ENCODE results near the gene LAMA1. TPM values are rescaled to one million over a fixed set of nuclear protein-coding genes. Genes with fewer than 3 reads are reported as not detected.
A peak's percentile ranks its signal among the peaks of the same experiment; 100 is the strongest.

The LAMA1 gene
- total RNA-seq, 1 donor from 2014 or later = 1.4 TPM

DNA sequence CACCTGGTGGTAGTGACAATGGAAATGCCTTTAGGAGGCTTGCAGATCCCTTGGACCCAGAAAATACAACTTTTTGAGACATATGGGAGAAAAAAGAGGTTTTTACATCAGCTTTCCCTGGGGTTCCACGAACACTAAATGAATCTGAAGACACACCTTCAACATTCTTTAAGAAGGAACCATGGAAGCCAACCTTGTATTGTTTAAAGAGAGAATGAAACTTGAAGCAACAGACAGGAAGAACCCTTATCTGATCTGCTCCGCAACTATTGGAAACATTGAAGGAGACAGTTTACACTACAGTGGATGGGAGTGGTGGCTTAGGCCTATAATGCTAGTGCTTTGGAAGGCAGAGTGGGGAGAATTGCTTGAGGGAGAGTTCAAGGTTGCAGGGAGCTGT lies 190.4 kb downstream of the LAMA1 start:
- peak; percentile 30 for ATAC-seq
- DNase-seq = no peak
- intact Hi-C loops (cut with DNase I) = no loop called here

GRCh38 chr18:6923220-6923619 lies 194.4 kb downstream of the LAMA1 start:
- no peaks in the 10 kb centered on the region for H3K4me1 ChIP-seq
- no peak overlapping the region for H3K27ac ChIP-seq
- no peak for ATAC-seq
- no peaks in the 10 kb centered on the region for H3K27me3 ChIP-seq
- no peak for DNase-seq
- H3K36me3 ChIP-seq = no peaks in the 10 kb centered on the region
- H3K4me3 ChIP-seq = no peak overlapping the region
- H3K9me3 ChIP-seq = no peaks in the 10 kb centered on the region
- TF ChIP-seq CTCF (IDR thresholded peaks at IDR 0.05) = no peak
- intact Hi-C loops (cut with DNase I) = no loop called here

More for the DNA sequence above, 190.4 kb downstream of the LAMA1 start:
- Histone ChIP-seq H3K36me3 (no peaks in the 10 kb centered on the region), H3K27me3 (no peaks in the 10 kb centered on the region), H3K27ac (no peak overlapping the region), H3K4me1 (no peaks in the 10 kb centered on the region), H3K4me3 (no peak overlapping the region), H3K9me3 (no peaks in the 10 kb centered on the region)
- TF ChIP-seq CTCF (IDR thresholded peaks at IDR 0.05) = no peak

DNA sequence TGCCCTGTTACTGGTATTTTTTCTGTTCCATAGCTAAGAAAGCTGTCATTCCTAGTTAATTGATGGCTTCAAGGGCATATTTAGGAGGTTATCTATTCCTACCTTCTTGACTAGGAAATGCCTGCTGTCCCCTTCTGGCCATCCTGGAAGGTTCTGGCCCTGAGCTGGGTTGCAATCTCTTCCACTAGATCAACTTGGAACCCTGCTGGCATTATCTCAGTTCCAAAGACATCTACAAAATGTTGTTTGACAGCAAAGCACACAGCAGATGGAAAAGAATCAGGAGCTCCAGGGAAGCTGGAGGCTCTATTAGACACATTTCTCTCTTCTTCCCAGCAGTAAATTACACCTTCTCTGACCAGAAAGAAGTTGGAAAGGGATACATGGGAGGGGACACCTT lies 196.0 kb downstream of the LAMA1 start:
- intact Hi-C loops (cut with DNase I) = no loop called here
- DNase-seq (no peak), ATAC-seq (no peak)
- no peaks in the 10 kb centered on the region for H3K4me1 ChIP-seq
- no peaks in the 10 kb centered on the region for H3K9me3 ChIP-seq
- no peak overlapping the region for H3K4me3 ChIP-seq
- no peaks in the 10 kb centered on the region for H3K27me3 ChIP-seq
- no peaks in the 10 kb centered on the region for H3K36me3 ChIP-seq
- TF ChIP-seq CTCF (IDR thresholded peaks at IDR 0.05) = no peak
- no peak overlapping the region for H3K27ac ChIP-seq

- intact Hi-C loops (cut with DNase I) = no loop called here
- DNase-seq (no peak), ATAC-seq (peak; percentile 82)
- no peak overlapping the region for H3K27ac ChIP-seq
- H3K36me3 ChIP-seq = no peaks in the 10 kb centered on the region
- no peaks in the 10 kb centered on the region for H3K4me1 ChIP-seq
- no peaks in the 10 kb centered on the region for H3K9me3 ChIP-seq
- TF ChIP-seq CTCF (IDR thresholded peaks at IDR 0.05) = peak; percentile 62
- H3K27me3 ChIP-seq = no peaks in the 10 kb centered on the region
- no peak overlapping the region for H3K4me3 ChIP-seq
These were observed 197.3 kb downstream of the LAMA1 start for GRCh38 chr18:6920099-6920955.

DNA sequence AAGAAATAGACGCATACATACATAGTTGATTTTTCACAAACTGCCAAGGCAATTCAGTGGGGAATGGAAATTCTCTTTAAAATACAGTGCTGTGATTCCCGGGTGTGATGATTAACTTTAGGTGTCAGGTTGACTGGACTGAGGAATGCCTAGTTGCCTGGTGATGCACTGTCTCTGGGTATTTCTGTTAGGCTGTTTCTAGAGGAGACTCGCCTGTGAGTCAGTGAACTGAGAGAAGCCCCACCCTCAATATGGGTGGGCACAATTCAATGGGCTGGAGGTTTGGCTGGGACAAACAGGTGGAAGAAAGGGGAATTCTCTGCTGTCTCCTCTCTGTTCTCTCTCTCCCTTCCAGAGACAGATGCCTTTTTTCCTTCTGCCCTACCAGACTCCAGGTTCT lies 200.5 kb downstream of the LAMA1 start:
- no peak for ATAC-seq
- intact Hi-C loops (cut with DNase I) = no loop called here
- H3K27ac ChIP-seq = no peak overlapping the region

More for the DNA sequence above, 200.5 kb downstream of the LAMA1 start:
- H3K4me1 ChIP-seq = no peaks in the 10 kb centered on the region
- no peaks in the 10 kb centered on the region for H3K27me3 ChIP-seq
- DNase-seq = no peak
- no peak for TF ChIP-seq CTCF (IDR thresholded peaks at IDR 0.05)
- no peak overlapping the region for H3K4me3 ChIP-seq
- no peaks in the 10 kb centered on the region for H3K9me3 ChIP-seq
- no peaks in the 10 kb centered on the region for H3K36me3 ChIP-seq
